ENCODE measurements around the gene MAPRE3. TPM values are rescaled to one million over a fixed set of nuclear protein-coding genes. Genes with fewer than 3 reads are reported as not detected.

The MAPRE3 gene
- total and polyA plus RNA-seq, 9 of the 15 experiments (the other 6 are each of a cell fraction or from before 2014, with no cell fraction given) = 0.70 to 43.2 (median 12.6) TPM

DNA sequence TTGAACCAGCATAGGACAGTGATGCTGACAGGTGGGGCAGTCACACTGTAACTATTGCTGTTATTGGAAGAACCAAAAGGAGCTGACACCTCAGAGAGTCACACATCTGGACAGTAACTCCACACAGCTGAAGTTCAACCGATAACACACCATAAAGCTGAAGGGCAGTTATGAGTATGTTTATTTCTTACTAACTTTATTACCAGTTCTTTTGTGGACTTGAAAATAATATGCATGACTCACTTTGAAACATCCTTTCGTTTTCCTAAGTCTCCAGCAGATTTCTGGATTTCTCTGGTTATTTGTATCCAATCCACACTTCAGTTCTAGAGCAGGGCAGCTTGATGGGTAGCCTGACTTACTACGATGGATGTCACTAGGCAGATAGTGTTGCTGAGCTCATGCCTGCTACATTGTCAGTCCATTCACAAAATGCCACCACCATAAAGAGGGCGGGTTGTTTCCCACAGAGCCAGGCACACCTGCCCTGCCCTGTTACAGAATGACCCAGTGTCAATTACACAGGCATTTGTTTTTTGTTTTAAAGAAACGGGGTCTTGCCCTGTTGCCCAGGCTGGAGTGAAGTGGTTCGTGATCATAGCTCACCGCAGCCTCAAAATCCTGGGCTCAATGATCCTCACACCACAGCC lies 72.7 kb downstream of the MAPRE3 start (continued):
- TF ChIP-seq, protein P1, sequence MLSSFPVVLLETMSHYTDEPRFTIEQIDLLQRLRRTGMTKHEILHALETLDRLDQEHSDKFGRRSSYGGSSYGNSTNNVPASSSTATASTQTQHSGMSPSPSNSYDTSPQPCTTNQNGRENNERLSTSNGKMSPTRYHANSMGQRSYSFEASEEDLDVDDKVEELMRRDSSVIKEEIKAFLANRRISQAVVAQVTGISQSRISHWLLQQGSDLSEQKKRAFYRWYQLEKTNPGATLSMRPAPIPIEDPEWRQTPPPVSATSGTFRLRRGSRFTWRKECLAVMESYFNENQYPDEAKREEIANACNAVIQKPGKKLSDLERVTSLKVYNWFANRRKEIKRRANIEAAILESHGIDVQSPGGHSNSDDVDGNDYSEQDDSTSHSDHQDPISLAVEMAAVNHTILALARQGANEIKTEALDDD (IDR thresholded peaks at IDR 0.05) = 0 out of 2 replicates have a peak, but pooled peaks have one; percentile 34
- TF ChIP-seq HDAC8 (tag; IDR thresholded peaks at IDR 0.05) (no peak), ZBTB8A (IDR thresholded peaks at IDR 0.05; ENCODE audit: partially characterized antibody) (no peak), SRF (CRISPR knock-in tag; IDR thresholded peaks at IDR 0.05) (no peak), E2F6 (IDR thresholded peaks at IDR 0.05; ENCODE audit: borderline replicate concordance in 1 of 2, extremely low read depth in 1 of 2, insufficient read depth in 1 of 2, insufficient read length in 1 of 2, low read depth in 1 of 2, low read length in 1 of 2, poor library complexity in 1 of 2, severe bottlenecking in 1 of 2) (no peak), ZNF124 (CRISPR knock-in tag; IDR thresholded peaks at IDR 0.05) (no peak), ZMIZ1 (IDR thresholded peaks at IDR 0.05; ENCODE audit: low read depth in 2 of 2, low read length in 2 of 2) (no peak), MBD2 (IDR thresholded peaks at IDR 0.05; ENCODE audit: borderline replicate concordance, low read depth) (no peak), ZZZ3 (IDR thresholded peaks at IDR 0.05) (no peak), C11orf30 (IDR thresholded peaks at IDR 0.05; ENCODE audit: low read depth) (no peak), SRSF7 (optimal IDR thresholded peaks at IDR 0.05; ENCODE audit: low read depth, low read length) (no peak), ELF1 (tag; IDR thresholded peaks at IDR 0.05) (no peak), SMARCE1 (IDR thresholded peaks at IDR 0.05) (no peak), ZNF174 (CRISPR knock-in tag; IDR thresholded peaks at IDR 0.05) (no peak)
- TF ChIP-seq, protein P2, sequence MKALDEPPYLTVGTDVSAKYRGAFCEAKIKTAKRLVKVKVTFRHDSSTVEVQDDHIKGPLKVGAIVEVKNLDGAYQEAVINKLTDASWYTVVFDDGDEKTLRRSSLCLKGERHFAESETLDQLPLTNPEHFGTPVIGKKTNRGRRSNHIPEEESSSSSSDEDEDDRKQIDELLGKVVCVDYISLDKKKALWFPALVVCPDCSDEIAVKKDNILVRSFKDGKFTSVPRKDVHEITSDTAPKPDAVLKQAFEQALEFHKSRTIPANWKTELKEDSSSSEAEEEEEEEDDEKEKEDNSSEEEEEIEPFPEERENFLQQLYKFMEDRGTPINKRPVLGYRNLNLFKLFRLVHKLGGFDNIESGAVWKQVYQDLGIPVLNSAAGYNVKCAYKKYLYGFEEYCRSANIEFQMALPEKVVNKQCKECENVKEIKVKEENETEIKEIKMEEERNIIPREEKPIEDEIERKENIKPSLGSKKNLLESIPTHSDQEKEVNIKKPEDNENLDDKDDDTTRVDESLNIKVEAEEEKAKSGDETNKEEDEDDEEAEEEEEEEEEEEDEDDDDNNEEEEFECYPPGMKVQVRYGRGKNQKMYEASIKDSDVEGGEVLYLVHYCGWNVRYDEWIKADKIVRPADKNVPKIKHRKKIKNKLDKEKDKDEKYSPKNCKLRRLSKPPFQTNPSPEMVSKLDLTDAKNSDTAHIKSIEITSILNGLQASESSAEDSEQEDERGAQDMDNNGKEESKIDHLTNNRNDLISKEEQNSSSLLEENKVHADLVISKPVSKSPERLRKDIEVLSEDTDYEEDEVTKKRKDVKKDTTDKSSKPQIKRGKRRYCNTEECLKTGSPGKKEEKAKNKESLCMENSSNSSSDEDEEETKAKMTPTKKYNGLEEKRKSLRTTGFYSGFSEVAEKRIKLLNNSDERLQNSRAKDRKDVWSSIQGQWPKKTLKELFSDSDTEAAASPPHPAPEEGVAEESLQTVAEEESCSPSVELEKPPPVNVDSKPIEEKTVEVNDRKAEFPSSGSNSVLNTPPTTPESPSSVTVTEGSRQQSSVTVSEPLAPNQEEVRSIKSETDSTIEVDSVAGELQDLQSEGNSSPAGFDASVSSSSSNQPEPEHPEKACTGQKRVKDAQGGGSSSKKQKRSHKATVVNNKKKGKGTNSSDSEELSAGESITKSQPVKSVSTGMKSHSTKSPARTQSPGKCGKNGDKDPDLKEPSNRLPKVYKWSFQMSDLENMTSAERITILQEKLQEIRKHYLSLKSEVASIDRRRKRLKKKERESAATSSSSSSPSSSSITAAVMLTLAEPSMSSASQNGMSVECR (CRISPR knock-in tag; IDR thresholded peaks at IDR 0.05) = no peak

Measured in K562 (cell line).